ENCODE data around the gene MYBBP1A. TPM values are rescaled to one million over a fixed set of nuclear protein-coding genes. Genes with fewer than 3 reads are reported as not detected.

The MYBBP1A gene
- total RNA-seq, 2 donors from 2014 or later: 47.5 to 95.4 TPM

DNA sequence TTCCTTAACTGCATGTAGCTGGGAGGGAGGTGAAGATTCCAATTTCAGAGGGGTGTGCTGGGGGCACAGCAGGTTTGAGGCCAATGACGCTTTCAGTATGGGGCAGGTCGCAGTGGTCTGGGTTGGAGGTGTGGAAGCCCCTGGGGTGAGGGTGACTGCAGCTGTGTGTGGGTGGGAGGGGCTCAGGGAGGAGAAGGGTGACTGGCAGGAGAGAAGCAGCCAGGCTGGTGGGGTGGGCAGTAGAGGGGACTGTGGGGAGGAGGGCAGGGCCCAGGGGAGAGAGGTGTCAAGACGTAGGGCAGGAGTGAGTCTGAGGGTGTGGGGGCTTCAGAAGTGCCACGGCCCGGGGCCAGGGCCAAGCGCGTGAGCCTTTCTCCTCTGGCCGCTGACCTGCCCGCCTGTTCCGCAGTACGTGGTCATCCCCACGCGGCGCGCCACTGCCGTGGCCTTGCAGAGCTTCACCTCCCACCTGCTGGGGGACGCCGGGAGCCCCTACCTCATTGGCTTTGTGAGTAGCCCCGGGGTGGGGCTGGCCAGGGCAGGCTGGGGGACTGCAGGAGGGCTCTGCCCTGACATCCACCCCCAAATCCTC lies 19.4 kb downstream of the MYBBP1A start:
- no peak for ATAC-seq (replicated peaks)
- Mint-ChIP-seq H3K9me3 (no peaks in the 10 kb centered on the region), H3K27me3 (peaks cover 5% of the 10 kb centered on the region), H3K4me3 (no peak overlapping the region), H3K36me3 (ENCODE audit: low read depth) (peaks cover 17% of the 10 kb centered on the region), H3K27ac (no peak overlapping the region), H3K4me1 (no peaks in the 10 kb centered on the region)

DNA sequence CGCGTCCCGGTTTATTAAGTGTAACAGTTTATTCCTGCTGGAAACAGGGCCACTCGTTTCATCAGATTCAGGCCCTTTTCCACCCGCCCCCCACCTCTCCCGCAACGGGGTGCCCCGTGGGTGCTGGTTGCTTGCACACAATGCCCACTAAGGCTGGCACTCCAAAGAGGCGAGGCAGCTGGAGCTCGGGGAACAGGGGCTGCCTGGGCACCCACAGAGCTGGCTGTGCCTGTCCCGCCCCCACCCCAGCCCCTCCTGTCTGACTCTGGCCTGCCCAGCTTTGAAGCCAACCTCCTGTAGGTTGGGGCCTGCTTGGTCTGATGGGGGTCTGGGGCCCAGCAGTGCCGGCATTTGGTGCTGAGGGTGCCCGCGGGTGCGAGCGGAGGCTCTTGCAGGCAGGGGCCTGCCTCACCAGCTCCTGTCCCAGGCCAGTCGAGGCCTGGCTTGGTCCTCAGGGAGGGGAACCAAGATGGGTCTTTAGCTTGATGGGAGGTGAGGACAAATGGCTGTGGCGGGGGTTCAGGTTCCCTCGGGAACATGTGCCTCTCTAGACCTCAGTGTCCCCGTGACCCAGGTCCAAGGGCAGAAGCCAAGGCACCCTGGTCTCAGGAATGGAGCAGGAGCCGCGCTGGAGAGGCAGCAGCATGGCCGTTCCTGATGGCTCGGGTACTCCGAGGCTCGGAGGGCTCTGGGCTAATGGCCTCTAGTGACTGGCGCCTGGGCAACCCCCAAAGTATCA lies 20.1 kb downstream of the MYBBP1A start:
- ATAC-seq (replicated peaks): no peak
- H3K27me3 Mint-ChIP-seq: peaks cover 5% of the 10 kb centered on the region
- H3K4me1 Mint-ChIP-seq: no peaks in the 10 kb centered on the region
- no peaks in the 10 kb centered on the region for H3K9me3 Mint-ChIP-seq
- H3K4me3 Mint-ChIP-seq: no peak overlapping the region
- H3K27ac Mint-ChIP-seq: no peak overlapping the region
- H3K36me3 Mint-ChIP-seq (ENCODE audit: low read depth): peaks cover 10% of the 10 kb centered on the region

DNA sequence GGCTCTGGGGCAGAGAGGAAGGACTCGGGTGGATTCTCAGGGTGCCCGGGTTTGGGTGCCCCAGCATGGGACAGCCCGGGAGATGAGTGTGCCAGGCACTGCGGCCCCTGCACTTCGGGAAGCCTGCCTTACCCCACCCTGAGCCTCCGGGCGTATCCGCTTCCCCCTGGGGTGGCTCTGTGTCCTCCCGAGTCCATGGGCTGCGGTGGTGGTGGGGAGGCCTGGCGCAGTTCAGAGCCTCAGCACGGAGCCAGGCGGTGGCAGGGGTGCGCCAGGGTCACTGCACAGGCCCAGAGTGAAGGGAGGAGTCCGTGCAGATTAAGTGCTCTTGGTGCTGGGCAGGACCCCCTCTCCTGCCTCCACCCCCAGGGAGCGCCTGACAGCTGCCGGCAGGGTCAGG lies 20.7 kb downstream of the MYBBP1A start:
- peaks cover 4% of the 10 kb centered on the region for H3K36me3 Mint-ChIP-seq (ENCODE audit: low read depth)
- ATAC-seq (replicated peaks): no peak
- no peak overlapping the region for H3K27ac Mint-ChIP-seq
- no peak overlapping the region for H3K4me3 Mint-ChIP-seq
- H3K4me1 Mint-ChIP-seq: no peaks in the 10 kb centered on the region
- no peaks in the 10 kb centered on the region for H3K9me3 Mint-ChIP-seq
- peaks cover 5% of the 10 kb centered on the region for H3K27me3 Mint-ChIP-seq

DNA sequence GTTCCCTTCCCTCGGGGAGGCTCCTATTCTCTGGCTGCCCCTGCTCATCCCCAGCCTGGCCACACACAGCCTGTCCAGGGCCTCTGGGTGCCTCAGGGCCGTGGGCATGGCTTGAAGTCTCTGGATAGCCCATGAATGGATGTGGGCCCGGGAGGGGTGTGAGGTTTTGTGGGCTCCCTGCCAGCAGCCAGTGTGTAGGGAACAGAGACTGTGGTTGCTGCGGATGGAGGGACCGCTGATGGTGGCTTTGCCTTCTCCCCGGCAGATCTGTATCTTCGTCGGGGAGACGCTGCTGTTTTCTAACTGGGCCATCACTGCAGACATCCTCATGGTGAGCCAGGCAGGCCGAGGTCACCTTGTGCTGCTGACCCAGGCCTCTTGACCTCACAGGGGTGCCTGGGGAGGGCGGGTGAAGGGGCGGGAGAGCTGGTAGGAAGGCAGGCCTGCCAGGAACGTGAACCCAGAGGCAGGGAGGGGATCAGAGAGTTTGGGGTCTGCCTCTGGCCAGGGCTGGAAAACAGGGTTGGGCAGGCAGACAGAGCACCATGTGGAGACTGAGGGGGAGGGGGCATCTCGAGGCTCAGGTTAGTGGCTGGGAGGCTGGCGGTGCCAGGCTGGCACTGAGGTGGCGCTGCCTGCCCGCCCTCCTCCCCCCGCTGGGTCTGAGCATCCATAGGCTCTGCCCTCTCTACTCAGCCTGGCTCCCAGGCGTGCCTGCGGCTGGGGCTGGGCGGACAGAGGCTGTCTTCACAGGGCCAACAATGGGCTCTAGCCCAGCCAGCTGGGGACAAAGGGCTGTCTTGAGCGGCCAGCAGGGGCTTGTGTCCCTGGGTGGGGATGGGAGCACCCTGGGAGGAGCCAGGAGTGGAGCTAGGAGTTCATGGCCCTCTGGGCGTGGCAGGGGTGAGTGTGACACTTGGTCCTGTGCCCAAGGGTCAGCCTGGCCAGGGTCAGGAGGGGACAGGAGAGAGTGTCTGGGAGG lies 21.4 kb downstream of the MYBBP1A start:
- Mint-ChIP-seq H3K36me3 (ENCODE audit: low read depth) (no peaks in the 10 kb centered on the region), H3K4me1 (no peaks in the 10 kb centered on the region), H3K4me3 (no peak overlapping the region), H3K27ac (no peak overlapping the region), H3K9me3 (no peaks in the 10 kb centered on the region), H3K27me3 (peaks cover 5% of the 10 kb centered on the region)
- no peak for ATAC-seq (replicated peaks)

DNA sequence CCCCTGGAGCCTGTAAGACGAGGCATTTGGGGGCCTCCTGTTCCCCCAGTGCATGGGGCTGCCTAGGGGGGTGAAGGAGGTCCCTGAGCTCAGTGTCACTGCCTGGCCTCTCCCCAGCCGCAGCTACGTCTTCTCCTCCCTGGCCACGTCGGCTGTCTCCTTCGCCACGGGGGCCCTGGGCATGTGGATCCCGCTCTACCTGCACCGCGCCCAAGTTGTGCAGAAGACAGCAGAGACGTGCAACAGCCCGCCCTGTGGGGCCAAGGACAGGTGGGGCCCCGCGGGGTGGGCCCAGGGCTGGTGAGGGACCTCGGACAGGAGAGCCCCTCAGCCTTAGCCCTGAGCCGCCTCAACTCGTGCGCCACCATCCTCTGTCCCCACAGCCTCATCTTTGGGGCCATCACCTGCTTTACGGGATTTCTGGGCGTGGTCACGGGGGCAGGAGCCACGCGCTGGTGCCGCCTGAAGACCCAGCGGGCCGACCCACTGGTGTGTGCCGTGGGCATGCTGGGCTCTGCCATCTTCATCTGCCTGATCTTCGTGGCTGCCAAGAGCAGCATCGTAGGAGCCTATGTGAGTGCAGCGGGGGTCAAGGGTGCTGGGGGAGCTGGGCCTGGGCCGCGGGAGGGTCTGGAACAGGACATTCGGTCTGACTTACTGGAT lies 22.2 kb downstream of the MYBBP1A start:
- H3K4me3 Mint-ChIP-seq: no peak overlapping the region
- peaks cover 5% of the 10 kb centered on the region for H3K27me3 Mint-ChIP-seq
- H3K9me3 Mint-ChIP-seq: no peaks in the 10 kb centered on the region
- H3K36me3 Mint-ChIP-seq (ENCODE audit: low read depth): no peaks in the 10 kb centered on the region
- no peak for ATAC-seq (replicated peaks)
- H3K27ac Mint-ChIP-seq: no peak overlapping the region
- no peaks in the 10 kb centered on the region for H3K4me1 Mint-ChIP-seq

DNA sequence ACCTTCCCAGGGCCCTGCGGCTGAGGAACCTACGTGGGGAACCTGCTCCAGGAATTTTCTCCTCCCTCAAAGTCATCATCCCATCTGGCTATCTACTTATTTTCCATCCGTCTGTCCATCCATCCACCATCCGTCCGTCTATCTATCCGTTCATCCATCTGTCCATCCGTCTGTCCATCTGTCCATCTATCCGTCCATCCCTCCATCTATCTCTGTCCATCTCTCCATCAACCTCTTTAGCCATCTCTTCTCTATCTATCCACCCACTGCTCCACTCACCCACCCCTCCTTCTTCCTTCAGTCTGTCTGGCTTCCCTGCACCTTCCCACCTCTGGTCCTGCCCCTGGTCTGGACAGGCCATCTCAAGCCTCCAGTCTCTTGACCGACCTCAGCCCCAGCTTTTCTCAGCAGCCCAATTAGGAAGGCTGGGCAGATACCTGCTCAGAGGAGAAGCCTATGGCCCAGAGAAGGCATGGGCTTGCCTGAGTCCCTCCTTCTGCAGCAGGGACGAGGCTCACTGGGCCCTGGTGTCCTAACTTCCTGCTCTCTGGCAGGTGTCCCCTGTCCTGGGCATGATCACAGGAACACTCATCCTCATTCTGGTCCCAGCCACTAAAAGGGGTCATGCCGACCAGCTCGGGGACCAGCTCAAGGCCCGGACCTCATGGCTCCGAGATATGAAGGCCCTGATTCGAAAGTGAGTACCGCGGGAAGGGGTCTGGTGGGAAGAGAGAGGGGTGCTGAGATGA lies 23.0 kb downstream of the MYBBP1A start:
- Mint-ChIP-seq H3K36me3 (ENCODE audit: low read depth) (no peaks in the 10 kb centered on the region), H3K27ac (no peak overlapping the region), H3K9me3 (no peaks in the 10 kb centered on the region), H3K4me3 (no peak overlapping the region), H3K27me3 (peaks cover 5% of the 10 kb centered on the region), H3K4me1 (no peaks in the 10 kb centered on the region)
- ATAC-seq (replicated peaks): no peak

DNA sequence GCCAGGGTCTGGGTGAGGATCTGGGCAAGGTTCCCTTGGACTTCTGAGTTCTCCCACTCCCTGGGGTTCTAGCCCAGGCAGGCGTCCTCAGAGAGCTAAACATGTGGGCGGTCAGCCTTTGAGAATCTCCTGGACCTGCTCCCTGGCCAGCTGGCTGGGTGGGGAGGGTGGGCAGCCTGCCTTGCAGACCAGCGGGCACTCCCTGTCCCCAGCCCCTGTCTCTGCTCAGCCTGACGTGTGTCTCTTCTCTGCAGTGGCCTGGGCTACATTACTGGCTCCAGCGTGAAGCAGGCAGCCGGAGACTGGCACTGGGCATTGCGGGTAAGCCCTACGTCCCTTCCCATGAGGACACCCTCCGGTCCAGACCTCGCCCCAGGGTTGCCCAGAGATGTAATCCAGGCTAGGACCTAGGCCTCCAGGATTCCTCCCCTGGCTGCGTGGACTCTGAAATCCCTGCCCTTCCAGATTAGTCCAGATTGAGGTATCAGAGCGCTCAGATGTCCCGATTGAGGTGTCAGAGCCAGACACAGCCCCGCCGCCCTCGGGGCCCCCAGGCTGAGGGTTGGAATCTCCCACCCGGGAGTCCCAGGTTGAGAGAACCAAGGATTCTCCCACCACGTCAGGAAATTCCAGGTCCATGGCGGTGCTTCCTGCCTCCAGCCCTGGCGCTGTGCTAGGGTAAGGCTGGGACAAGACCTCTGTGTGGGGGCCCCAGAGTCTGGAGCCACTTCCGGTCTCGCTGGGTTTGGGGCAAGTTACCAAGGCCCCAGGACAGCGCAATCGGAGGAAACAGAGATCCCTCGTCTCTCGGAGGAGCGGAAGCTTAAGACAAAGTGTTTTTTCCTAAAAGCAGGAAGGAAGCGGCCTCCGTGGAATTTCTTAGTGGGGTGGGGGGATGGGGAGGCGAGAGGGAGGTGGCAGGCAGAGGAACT lies 24.1 kb downstream of the MYBBP1A start:
- H3K36me3 Mint-ChIP-seq (ENCODE audit: low read depth): no peaks in the 10 kb centered on the region
- no peak overlapping the region for H3K4me3 Mint-ChIP-seq
- H3K27me3 Mint-ChIP-seq: peaks cover 5% of the 10 kb centered on the region
- H3K27ac Mint-ChIP-seq: no peak overlapping the region
- no peaks in the 10 kb centered on the region for H3K4me1 Mint-ChIP-seq
- no peaks in the 10 kb centered on the region for H3K9me3 Mint-ChIP-seq
- no peak for ATAC-seq (replicated peaks)

DNA sequence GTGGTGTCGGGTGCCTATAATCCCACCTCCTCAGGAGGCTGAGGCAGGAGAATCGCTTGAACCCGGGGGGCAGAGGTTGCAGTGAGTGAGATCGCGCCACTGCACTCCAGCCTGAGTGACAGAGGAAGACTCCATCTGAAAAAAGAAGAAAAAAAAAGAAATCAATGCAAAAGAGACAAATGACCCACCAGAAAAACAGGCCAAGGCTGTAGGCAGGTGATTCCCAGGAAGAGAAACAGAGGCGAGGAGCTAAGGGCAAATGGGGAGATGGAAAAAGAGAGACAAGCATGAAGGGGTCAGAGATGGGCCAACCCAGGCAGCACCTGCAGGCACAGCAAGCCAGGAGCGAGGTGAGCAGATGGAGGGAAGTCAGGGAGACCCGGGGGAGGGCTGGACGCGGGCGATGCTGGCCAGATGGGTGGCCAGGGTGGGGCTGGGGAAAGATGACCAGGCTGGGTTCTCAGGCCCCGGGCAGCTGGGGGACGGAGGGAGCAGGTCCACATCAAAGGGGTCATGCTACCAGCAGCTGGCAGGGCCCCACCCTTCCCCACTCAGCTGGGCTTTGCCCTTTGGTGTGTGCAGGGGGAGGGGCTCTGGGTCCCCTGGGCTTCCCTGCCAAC lies 25.5 kb downstream of the MYBBP1A start:
- Mint-ChIP-seq H3K27me3 (peaks cover 5% of the 10 kb centered on the region), H3K27ac (no peak overlapping the region), H3K4me1 (no peaks in the 10 kb centered on the region), H3K36me3 (ENCODE audit: low read depth) (no peaks in the 10 kb centered on the region), H3K4me3 (no peak overlapping the region), H3K9me3 (no peaks in the 10 kb centered on the region)
- ATAC-seq (replicated peaks): no peak

DNA sequence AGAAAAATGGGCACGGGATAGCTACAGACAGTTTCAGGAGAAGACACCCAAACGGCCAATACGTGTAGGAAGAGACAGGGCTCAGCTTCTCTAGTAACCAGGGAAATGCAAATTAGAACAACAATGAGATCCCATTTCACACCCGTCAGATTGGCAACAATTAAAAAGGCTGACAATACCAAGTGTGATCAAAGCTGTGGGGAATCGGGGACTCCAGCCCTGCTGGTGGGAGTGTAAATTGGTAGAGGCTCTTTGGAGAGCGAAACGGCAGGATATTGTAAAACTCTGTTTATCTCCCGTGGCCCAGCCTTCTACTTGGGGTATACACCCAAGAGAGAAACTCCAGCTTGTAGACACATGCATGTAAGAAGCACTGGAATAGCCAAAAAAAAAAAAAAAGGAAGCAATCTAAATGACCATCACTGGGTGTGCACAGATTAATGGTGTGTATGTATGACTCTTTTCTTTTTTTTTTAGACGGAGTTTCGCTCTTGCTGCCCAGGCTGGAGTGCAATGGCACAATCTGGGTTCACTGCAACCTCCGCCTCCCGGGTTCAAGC lies 27.5 kb downstream of the MYBBP1A start:
- H3K27ac Mint-ChIP-seq: no peak overlapping the region
- peaks cover 5% of the 10 kb centered on the region for H3K27me3 Mint-ChIP-seq
- H3K4me1 Mint-ChIP-seq: no peaks in the 10 kb centered on the region

DNA sequence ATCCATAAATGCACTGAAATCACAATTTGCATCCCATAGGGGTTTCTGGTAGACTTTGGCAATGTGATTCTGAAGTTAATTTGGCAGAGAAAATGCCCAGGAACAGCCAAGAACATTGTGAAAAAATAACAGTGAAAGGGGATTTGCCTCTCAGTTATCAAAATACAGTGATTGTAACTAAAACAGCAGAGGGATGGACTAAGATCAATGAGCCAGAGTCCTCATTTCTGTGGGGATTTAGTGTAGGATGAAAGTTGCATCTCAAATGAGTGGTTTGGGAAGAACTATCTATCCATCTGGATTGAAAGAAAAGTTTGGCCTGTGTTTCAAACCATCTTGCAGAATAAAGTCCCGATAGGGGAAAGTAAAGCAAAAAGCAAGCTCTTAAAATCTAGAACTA lies 28.1 kb downstream of the MYBBP1A start:
- H3K4me3 Mint-ChIP-seq: no peak overlapping the region
- H3K4me1 Mint-ChIP-seq: no peaks in the 10 kb centered on the region
- H3K9me3 Mint-ChIP-seq: no peaks in the 10 kb centered on the region
- H3K36me3 Mint-ChIP-seq (ENCODE audit: low read depth): no peaks in the 10 kb centered on the region
- H3K27ac Mint-ChIP-seq: no peak overlapping the region
- ATAC-seq (replicated peaks): no peak
- peaks cover 4% of the 10 kb centered on the region for H3K27me3 Mint-ChIP-seq

More for the DNA sequence above, 27.5 kb downstream of the MYBBP1A start:
- Mint-ChIP-seq H3K4me3 (no peak overlapping the region), H3K9me3 (no peaks in the 10 kb centered on the region), H3K36me3 (ENCODE audit: low read depth) (no peaks in the 10 kb centered on the region)
- no peak for ATAC-seq (replicated peaks)

DNA sequence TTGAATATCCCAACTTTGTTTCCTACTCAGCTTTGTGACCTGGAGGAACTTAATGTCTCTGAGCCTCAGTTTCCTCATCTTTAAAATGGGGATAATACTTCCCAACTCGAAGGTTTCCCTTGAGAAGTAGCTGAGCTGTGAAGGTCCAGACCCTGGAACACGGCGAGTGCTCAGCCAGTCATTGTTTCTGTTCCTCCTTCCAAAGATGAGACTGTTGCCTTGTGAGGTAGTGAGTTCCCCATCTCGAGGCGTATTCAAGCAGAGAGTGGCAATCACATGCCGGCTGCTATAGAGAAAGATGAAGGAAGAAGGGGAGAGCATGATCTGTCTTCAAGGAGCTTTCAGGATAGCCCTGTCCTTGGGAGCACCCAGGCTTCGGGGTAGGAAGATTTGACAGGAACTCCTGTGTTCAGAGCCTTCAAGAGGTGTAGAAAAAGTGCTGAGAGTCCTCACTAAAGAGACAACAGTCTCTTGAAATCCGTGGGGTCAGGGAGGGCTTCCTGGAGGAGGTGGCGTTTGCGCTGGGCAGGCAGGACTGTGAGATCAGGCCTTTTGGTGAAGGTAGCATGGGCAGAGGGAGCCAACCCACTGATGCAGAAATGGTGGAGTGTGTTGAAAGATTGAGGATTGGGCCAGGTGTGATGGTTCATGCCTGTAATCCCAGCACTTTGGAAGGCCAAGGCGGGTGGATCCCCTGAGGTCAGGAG lies 29.3 kb downstream of the MYBBP1A start:
- Mint-ChIP-seq H3K36me3 (ENCODE audit: low read depth) (no peaks in the 10 kb centered on the region), H3K27ac (no peak overlapping the region), H3K9me3 (no peaks in the 10 kb centered on the region), H3K4me3 (no peak overlapping the region), H3K4me1 (no peaks in the 10 kb centered on the region), H3K27me3 (no peaks in the 10 kb centered on the region)
- no peak for ATAC-seq (replicated peaks)

DNA sequence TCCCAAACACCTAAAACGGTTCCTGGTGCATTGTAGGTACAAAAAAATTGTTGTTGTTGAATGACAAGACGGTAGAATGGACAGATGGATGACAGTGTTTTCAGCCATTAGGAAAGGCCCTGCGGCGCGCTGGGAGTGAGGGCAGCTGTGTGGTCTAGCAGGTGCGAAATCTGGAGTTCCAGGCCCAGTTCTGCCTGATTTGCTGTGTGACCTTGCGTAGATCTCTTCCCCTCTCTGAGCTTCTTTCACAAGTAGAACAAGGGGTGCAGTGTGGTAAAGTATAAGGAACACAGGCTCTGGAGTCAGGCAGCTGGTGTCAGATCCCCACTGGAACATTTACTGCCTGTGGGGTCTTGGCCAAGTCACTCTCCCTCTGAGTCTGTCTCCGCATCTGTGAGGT lies 31.2 kb downstream of the MYBBP1A start:
- Mint-ChIP-seq H3K4me1 (no peaks in the 10 kb centered on the region), H3K9me3 (no peaks in the 10 kb centered on the region), H3K4me3 (no peak overlapping the region), H3K36me3 (ENCODE audit: low read depth) (no peaks in the 10 kb centered on the region), H3K27ac (no peak overlapping the region), H3K27me3 (no peaks in the 10 kb centered on the region)
- no peak for ATAC-seq (replicated peaks)
